HepG2 (cell line): Measurements from ENCODE around the gene DERL2.

Source experiments
- CTCF ChIP-seq: sonication (generic); formaldehyde crosslinking; IDR thresholded peaks from 2 replicates; pipeline ENCODE4 v1.5.0; 2020; ENCODE audit warnings: mild to moderate bottlenecking, missing genetic modification reagents, moderate library complexity
- EZH2 ChIP-seq: conservative IDR thresholded peaks from 2 replicates; pipeline ENCODE4 v1.6.1; 2012; ENCODE audit warnings: mild to moderate bottlenecking, low read depth, low read length, moderate library complexity
- NFAT5 ChIP-seq: sonication (generic); formaldehyde crosslinking; IDR thresholded peaks from 2 replicates; pipeline ENCODE4 v1.4.0; 2020; ENCODE audit warnings: missing genetic modification reagents
- POLR2A ChIP-seq, 2 experiments: IDR thresholded peaks; 2 replicates each; pipeline ENCODE4 v1.6.1; 2011; ENCODE audit warnings: low read depth in 2 of 2, low read length in 2 of 2, mild to moderate bottlenecking in 1 of 2, moderate library complexity in 1 of 2; ENCODE audit not compliant: insufficient read depth in 1 of 2
- SRSF9 ChIP-seq: fragments of 200-400 bp; formaldehyde crosslinking; IDR thresholded peaks from 2 replicates; pipeline ENCODE4 v1.6.1; 2018; ENCODE audit warnings: borderline replicate concordance, mild to moderate bottlenecking, low read depth, low read length; ENCODE audit not compliant: insufficient read depth, poor library complexity, severe bottlenecking
- STAT6 ChIP-seq: sonication (generic); formaldehyde crosslinking; IDR thresholded peaks from 2 replicates; pipeline ENCODE4 v1.4.0; 2020; ENCODE audit warnings: missing genetic modification reagents, mild to moderate bottlenecking, borderline replicate concordance

GRCh38 chr17:5514976-5515375, 29.0 kb upstream of the DERL2 start:
- TF ChIP-seq SRSF9 (no peak), POLR2A (IDR thresholded peaks at IDR 0.05; ENCODE audit: insufficient read depth in 1 of 2, low read depth in 2 of 2, low read length in 2 of 2) (no peak), CTCF (CRISPR knock-in tag) (no peak), NFAT5 (no peak), STAT6 (CRISPR knock-in tag) (no peak), EZH2 (no peak)
